ENCODE data around the gene TAF4B. TPM values are rescaled to one million over a fixed set of nuclear protein-coding genes. Genes with fewer than 3 reads are reported as not detected.

Gene TAF4B
- polyA plus RNA-seq, 3 donors, result 0.64 to 1.2 (median 0.92) TPM

DNA sequence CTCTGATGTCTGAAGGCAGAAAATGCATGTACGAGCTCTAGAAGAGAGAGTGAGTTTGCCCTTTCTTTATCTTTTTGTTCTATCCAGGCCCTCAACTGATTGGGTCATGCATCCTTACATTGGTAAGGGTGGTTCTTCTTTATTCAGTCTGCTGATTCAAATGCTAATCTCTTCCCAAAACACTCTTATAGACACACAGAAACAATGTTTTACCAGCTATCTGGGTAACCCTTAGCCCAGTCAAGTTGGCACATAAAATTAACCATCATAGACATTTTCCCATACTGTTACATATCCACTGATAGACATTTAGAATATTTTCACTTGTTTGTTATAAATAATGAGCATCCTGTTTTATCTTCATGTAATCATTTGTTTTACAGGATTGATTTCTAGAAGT, 141.2 kb downstream of the TAF4B start:
- Histone ChIP-seq H3K9me3 (replicated peaks in 1 of 2; ENCODE audit: control insufficient read depth in 1 of 2, insufficient read depth in 1 of 2, low read length in 2 of 2) (no peaks in the 10 kb centered on the region), H3K27me3 (ENCODE audit: control insufficient read depth in 2 of 2, insufficient read depth in 2 of 2, low read length in 2 of 2) (no peaks in the 10 kb centered on the region), H3K4me1 (ENCODE audit: control insufficient read depth in 1 of 2, insufficient read depth in 2 of 2, low read length in 2 of 2) (no peaks in the 10 kb centered on the region), H3K4me2 (replicated peaks; ENCODE audit: extremely low read depth, low read length, poor library complexity, severe bottlenecking) (no peak overlapping the region), H3K9ac (ENCODE audit: insufficient read depth, low read length, poor library complexity, severe bottlenecking) (no peak overlapping the region), H4K20me1 (ENCODE audit: insufficient read depth, low read length) (no peaks in the 10 kb centered on the region), H3K79me2 (ENCODE audit: insufficient read depth, low read length) (no peaks in the 10 kb centered on the region), H3K4me3 (replicated peaks in 1 of 3; ENCODE audit: low read depth in 2 of 3, low read length in 3 of 3) (no peak overlapping the region), H2AFZ (ENCODE audit: insufficient read depth, low read depth, low read length, poor library complexity, severe bottlenecking) (no peak overlapping the region), H3K36me3 (replicated peaks in 1 of 2; ENCODE audit: control insufficient read depth in 1 of 2, insufficient read depth in 2 of 2, low read length in 2 of 2) (no peaks in the 10 kb centered on the region), H3K27ac (ENCODE audit: low read depth in 1 of 2, low read length in 2 of 2) (no peak overlapping the region)
- Mint-ChIP-seq H3K27me3 (ENCODE audit: low read depth in 3 of 3) (no peaks in the 10 kb centered on the region), H3K36me3 (peaks cover 0 to 3% of the 10 kb centered on the region in 2 donors), H3K27ac (no peak overlapping the region), H3K9me3 (no peaks in the 10 kb centered on the region), H3K4me3 (no peak overlapping the region), H3K4me1 (no peaks in the 10 kb centered on the region)
- no peak for DNase-seq
- intact Hi-C loops (cut with micrococcal nuclease), result no loop called here
- TF ChIP-seq, protein P1, sequence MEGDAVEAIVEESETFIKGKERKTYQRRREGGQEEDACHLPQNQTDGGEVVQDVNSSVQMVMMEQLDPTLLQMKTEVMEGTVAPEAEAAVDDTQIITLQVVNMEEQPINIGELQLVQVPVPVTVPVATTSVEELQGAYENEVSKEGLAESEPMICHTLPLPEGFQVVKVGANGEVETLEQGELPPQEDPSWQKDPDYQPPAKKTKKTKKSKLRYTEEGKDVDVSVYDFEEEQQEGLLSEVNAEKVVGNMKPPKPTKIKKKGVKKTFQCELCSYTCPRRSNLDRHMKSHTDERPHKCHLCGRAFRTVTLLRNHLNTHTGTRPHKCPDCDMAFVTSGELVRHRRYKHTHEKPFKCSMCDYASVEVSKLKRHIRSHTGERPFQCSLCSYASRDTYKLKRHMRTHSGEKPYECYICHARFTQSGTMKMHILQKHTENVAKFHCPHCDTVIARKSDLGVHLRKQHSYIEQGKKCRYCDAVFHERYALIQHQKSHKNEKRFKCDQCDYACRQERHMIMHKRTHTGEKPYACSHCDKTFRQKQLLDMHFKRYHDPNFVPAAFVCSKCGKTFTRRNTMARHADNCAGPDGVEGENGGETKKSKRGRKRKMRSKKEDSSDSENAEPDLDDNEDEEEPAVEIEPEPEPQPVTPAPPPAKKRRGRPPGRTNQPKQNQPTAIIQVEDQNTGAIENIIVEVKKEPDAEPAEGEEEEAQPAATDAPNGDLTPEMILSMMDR (IDR thresholded peaks at IDR 0.05), result no peak
- no CpG with 5 or more reads among the region's 1 CpG for WGBS (ENCODE audit: insufficient coverage)

DNA sequence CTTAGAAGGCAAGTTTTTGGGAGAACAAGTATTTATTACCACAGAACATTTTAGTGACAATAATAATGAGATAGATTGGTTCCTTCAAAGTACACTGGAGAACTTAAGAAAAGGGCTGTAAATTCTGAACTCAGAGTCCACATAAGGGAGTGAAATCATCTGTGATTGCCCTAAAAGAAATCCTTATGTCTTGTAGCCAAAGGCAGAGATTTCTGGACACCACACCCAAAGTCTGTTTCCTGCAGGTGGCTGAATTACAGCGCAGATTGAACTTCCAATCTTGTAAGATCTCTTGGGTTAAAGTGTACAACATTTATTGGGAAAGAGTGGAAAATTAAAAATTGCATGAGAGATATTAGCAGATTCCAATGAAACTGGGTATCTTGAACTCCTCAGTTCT, 143.8 kb downstream of the TAF4B start:
- Mint-ChIP-seq H3K4me3 (no peak overlapping the region), H3K27ac (no peak overlapping the region), H3K27me3 (ENCODE audit: low read depth in 3 of 3) (no peaks in the 10 kb centered on the region), H3K9me3 (no peaks in the 10 kb centered on the region), H3K36me3 (peaks cover 0 to 3% of the 10 kb centered on the region in 2 donors), H3K4me1 (no peaks in the 10 kb centered on the region)
- DNase-seq, result no peak
- Histone ChIP-seq H3K4me2 (replicated peaks; ENCODE audit: extremely low read depth, low read length, poor library complexity, severe bottlenecking) (no peak overlapping the region), H4K20me1 (ENCODE audit: insufficient read depth, low read length) (no peaks in the 10 kb centered on the region), H3K4me1 (ENCODE audit: control insufficient read depth in 1 of 2, insufficient read depth in 2 of 2, low read length in 2 of 2) (no peaks in the 10 kb centered on the region), H3K9ac (ENCODE audit: insufficient read depth, low read length, poor library complexity, severe bottlenecking) (no peak overlapping the region), H3K4me3 (replicated peaks in 1 of 3; ENCODE audit: low read depth in 2 of 3, low read length in 3 of 3) (no peak overlapping the region), H3K79me2 (ENCODE audit: insufficient read depth, low read length) (no peaks in the 10 kb centered on the region), H3K27me3 (ENCODE audit: control insufficient read depth in 2 of 2, insufficient read depth in 2 of 2, low read length in 2 of 2) (no peaks in the 10 kb centered on the region), H3K9me3 (replicated peaks in 1 of 2; ENCODE audit: control insufficient read depth in 1 of 2, insufficient read depth in 1 of 2, low read length in 2 of 2) (no peaks in the 10 kb centered on the region), H2AFZ (ENCODE audit: insufficient read depth, low read depth, low read length, poor library complexity, severe bottlenecking) (no peak overlapping the region), H3K36me3 (replicated peaks in 1 of 2; ENCODE audit: control insufficient read depth in 1 of 2, insufficient read depth in 2 of 2, low read length in 2 of 2) (no peaks in the 10 kb centered on the region), H3K27ac (ENCODE audit: low read depth in 1 of 2, low read length in 2 of 2) (no peak overlapping the region)
- intact Hi-C loops (cut with micrococcal nuclease), result no loop called here
- WGBS (ENCODE audit: insufficient coverage), result 100% methylated on average over 1 of the region's 1 CpG
- TF ChIP-seq, protein P1 (IDR thresholded peaks at IDR 0.05), result no peak
